Stomach (tissue), 4 donors: Measurements from ENCODE around the gene TMEM132D.

Experiments used
- EP300 ChIP-seq: sonication (generic); formaldehyde crosslinking; IDR thresholded peaks from one replicate; pipeline ENCODE4 v1.6.1; 2017; ENCODE audit warnings: antibody characterized with exemption
- TF ChIP-seq, protein P1 (sequence below), 7 experiments: fragments of 450-650 bp in 4 of 7; fragments of 200-600 bp in 3 of 7; sonication (generic) in 3 of 7; IDR thresholded peaks; one replicate each; pipeline ENCODE4 v1.5.1; 2016 to 2019; ENCODE audit warnings: antibody characterized with exemption in 7 of 7, control low read depth in 2 of 7, mild to moderate bottlenecking in 1 of 7

- no peak for TF ChIP-seq EP300
- TF ChIP-seq, protein P1, sequence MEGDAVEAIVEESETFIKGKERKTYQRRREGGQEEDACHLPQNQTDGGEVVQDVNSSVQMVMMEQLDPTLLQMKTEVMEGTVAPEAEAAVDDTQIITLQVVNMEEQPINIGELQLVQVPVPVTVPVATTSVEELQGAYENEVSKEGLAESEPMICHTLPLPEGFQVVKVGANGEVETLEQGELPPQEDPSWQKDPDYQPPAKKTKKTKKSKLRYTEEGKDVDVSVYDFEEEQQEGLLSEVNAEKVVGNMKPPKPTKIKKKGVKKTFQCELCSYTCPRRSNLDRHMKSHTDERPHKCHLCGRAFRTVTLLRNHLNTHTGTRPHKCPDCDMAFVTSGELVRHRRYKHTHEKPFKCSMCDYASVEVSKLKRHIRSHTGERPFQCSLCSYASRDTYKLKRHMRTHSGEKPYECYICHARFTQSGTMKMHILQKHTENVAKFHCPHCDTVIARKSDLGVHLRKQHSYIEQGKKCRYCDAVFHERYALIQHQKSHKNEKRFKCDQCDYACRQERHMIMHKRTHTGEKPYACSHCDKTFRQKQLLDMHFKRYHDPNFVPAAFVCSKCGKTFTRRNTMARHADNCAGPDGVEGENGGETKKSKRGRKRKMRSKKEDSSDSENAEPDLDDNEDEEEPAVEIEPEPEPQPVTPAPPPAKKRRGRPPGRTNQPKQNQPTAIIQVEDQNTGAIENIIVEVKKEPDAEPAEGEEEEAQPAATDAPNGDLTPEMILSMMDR (IDR thresholded peaks at IDR 0.05), result no peak
These were observed 532.6 kb downstream of the TMEM132D start for GRCh38 chr12:129371268-129371667.
